ENCODE data around the gene EHHADH.

- TF ChIP-seq EP300 (IDR thresholded peaks at IDR 0.05) = no peak
- no peak for TF ChIP-seq MAZ (IDR thresholded peaks at IDR 0.05; ENCODE audit: borderline replicate concordance, low read depth, low read length)
- TF ChIP-seq MAX (IDR thresholded peaks at IDR 0.05) = no peak
- no peak for TF ChIP-seq CEBPB (IDR thresholded peaks at IDR 0.05)
- no peak for TF ChIP-seq MAFK (IDR thresholded peaks at IDR 0.05; ENCODE audit: partially characterized antibody)
- TF ChIP-seq GATA3 (IDR thresholded peaks at IDR 0.05; ENCODE audit: borderline replicate concordance) = no peak
- no peak for TF ChIP-seq POLR2A (IDR thresholded peaks at IDR 0.05; ENCODE audit: low read length)
- no peak for TF ChIP-seq RNF2 (IDR thresholded peaks at IDR 0.05; ENCODE audit: borderline replicate concordance, low read depth)
These were observed 92.1 kb downstream of the EHHADH start for GRCh38 chr3:185161761-185162160.
